GM18502 (cell line): ENCODE measurements around the gene STK38L.
A peak's percentile ranks its signal among the peaks of the same experiment; 100 is the strongest.

Experiments
- ATAC-seq: cut with Tn5 transposase; IDR thresholded peaks from one replicate; pipeline ENCODE4 v1.9.1; 2021; ENCODE audit warnings: mild to moderate bottlenecking; ENCODE audit not compliant: unreplicated experiment, poor library complexity

STK38L gene

GRCh38 chr12:27272373-27273028, 28.4 kb downstream of the STK38L start:
- no peak for ATAC-seq

- no peak for ATAC-seq
Observed at GRCh38 chr12:27273114-27273513, 29.0 kb downstream of the STK38L start.

DNA sequence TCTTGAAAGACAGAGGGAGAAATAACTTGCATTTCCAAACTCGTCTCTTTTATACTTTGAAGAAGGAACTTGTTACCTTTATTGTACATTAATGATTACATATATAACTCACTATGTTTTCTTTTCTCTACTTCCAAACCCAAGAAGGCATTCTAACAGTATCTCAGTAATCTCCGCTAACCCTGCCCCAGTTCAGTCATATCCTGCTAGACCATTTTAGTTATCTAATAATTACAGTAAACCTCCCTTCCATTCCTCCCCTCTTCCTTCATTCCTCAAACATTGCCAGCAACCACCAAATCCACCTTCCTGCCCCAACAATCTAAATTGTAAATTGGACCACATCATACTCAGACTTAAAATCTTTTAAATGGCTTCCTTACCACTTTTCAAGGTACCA, 30.6 kb downstream of the STK38L start:
- ATAC-seq = no peak

GRCh38 chr12:27276275-27276674, 32.2 kb downstream of the STK38L start:
- ATAC-seq = no peak

GRCh38 chr12:27277846-27278260, 33.8 kb downstream of the STK38L start:
- peak; percentile 94 for ATAC-seq

DNA sequence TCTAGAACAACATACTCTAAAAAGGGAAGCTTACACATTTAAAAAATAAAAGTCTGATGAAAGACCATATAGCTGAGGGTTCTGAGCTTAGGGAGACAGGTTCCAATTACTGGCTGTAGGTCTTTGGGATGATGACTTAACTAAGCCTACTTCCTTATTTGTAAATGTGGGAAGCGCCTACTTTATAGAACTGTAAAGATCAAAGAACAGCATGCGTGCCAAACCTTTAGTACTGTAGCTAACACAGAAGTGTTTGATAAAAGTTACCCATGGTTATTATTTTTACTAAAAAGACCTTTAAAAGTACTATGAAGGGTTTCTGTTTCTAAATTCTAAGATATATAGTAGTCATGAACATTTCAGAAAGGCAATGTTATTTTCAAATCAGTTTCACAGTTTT, 35.7 kb downstream of the STK38L start:
- no peak for ATAC-seq

- no peak for ATAC-seq
Observed at GRCh38 chr12:27280412-27280811, 36.3 kb downstream of the STK38L start.

GRCh38 chr12:27282754-27283153, 38.7 kb downstream of the STK38L start:
- no peak for ATAC-seq

- no peak for ATAC-seq
Observed at GRCh38 chr12:27284021-27284420, 39.9 kb downstream of the STK38L start.

- peak; percentile 66 for ATAC-seq
Observed at GRCh38 chr12:27284751-27285150, 40.7 kb downstream of the STK38L start.

GRCh38 chr12:27285403-27285802, 41.3 kb downstream of the STK38L start:
- no peak for ATAC-seq

- ATAC-seq = no peak
Observed at GRCh38 chr12:27289414-27289813, 45.3 kb downstream of the STK38L start.

DNA sequence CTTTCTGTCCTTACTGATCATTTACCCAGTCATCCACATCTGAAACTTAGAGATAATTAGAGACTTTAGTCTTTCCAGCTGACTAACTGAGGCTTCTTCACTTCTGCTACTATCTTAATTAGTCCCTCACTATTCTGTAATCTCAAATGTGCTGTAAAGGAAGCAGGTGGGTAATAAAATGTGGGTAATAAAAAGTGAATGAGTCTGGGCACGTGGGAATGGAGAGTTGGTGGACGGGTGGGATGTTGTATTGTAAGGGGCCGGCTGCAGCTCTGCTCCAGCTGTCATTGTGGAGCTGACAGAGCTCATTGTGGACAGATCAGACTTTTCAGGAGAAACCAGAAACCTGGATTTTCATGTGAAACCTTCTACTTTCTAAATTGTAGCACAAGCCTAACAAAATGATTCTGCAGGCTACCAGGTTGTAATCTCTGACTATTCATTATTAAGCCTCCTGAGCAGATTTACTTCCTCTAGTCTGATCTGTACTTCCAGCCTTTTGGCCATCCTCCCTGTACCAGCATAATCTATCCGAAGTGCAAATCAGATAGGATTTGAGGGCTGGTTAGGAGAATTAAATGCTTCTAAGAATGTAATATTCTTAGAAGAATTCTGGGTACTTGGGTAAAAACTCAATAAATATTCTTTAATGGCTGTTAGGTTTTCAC, 46.5 kb downstream of the STK38L start:
- ATAC-seq = no peak

DNA sequence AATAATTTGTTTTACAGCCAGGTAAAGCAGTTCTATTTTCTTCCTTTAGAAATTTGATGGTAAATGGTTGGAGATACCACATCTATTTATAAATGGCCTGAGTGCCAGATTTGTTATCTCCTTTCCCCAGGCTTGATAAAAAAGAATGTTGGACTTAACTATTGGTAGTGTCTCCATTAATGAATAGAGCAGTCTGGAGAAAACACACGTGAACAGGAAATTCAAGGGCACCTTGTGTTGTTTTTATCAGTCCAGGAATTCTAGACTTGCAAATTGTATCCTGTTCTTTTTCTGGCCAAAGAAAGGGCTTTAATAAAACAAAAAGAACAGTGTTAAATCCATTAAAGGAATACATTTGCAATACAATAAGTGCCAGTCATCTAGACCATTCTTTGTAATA, 47.8 kb downstream of the STK38L start:
- ATAC-seq = no peak

- no peak for ATAC-seq
Observed at GRCh38 chr12:27292718-27293117, 48.6 kb downstream of the STK38L start.

- ATAC-seq = no peak
Observed at GRCh38 chr12:27293463-27293862, 49.4 kb downstream of the STK38L start.

- no peak for ATAC-seq
Observed at GRCh38 chr12:27296674-27297073, 52.6 kb downstream of the STK38L start.

DNA sequence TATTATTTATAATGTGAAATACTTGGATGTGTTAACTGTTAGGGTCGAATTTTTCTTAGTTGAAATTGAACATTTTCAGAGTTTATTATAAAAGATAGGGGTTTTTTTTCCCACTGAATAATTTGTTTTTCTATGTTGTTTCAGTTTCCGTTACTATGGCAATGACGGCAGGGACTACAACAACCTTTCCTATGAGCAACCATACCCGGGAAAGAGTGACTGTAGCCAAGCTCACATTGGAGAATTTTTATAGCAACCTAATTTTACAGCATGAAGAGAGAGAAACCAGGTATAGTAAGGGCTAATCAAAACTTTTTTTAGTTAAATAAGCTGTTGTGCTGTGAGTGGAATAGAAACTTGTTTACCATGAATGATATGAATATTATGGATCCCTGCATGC, 53.5 kb downstream of the STK38L start:
- ATAC-seq = no peak

GRCh38 chr12:27299102-27299501, 55.0 kb downstream of the STK38L start:
- no peak for ATAC-seq

DNA sequence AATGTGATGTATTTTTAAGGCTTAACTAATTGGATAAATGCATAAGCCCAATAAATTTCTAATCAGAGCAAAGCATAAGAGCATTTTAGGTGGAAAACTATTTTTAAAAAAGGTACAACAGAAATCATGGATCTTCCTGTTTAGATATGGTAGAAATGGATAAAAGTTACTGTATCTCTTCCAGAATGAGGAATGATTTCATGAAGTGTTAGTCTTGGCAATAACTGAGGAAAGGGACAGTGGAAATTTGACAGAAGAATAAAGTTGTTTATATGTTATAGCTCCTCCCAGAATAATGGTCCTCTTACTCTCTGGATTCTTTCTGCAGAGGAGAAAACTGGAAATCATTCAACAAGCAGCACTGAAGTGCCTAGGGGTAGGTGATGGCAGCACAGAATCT, 56.1 kb downstream of the STK38L start:
- ATAC-seq = no peak

DNA sequence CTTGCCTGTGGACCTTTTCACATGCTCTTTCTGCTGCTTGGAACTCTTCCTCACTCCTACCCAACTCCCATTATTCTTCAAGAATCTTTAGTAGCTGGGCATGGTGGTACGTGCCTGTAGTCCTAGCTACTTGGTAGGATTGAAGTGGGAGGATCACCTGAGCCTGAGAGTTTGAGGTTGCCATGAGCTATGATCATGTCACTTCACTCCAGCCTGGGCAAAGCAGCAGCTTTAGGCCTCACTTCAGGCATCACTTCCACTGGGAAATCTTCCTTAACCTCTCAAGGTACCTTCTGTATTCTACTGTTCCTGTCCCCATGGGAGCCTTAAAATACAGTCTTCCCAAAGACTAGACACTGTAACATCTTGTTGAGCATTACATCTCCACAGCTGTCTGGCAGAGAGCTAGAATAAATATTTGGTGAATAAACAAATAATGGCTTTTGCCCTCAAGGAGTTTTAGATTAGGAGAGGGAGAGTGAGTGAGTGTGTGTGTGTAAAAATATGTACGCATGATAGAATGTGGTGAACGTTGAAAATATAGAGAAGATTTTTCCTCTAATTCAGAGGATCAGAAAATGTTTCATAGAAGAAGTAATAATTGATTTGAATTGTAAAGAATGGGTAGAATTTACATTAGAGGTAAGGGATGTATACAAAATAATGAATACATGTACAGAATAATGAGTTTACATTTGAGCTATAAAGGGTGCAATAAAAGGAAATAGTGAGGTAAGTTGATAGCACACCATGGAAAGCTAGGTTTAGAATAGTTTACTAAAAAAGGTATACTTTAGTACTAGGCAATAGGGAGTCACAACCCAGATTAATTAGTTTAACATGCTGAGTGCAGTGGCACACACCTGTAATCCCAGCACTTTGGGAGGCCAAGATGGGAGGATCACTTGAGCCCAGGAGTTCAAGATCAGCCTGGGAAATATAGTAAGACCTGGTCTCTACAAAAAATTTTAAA, 59.3 kb downstream of the STK38L start:
- no peak for ATAC-seq
